HG03108 (cell line): ENCODE data around the gene FRMD4A.
"Not testable (repeated sequence)": the region's sequence is repeated elsewhere in the genome, so short reads cannot be mapped to it uniquely, and the experiment has no call there.

Experiments
- ATAC-seq: cut with Tn5 transposase; IDR thresholded peaks from one replicate; pipeline ENCODE4 v1.9.1; 2021; ENCODE audit warnings: moderate library complexity; ENCODE audit not compliant: unreplicated experiment

Gene FRMD4A

GRCh38 chr10:13960603-13961002 is 370.1 kb downstream of the FRMD4A start:
- no peak for ATAC-seq

GRCh38 chr10:13959443-13960359 is 371.0 kb downstream of the FRMD4A start:
- no peak for ATAC-seq

- no peak for ATAC-seq
Measured at GRCh38 chr10:13957856-13958255, 372.9 kb downstream of the FRMD4A start.

GRCh38 chr10:13956826-13957225 is 373.9 kb downstream of the FRMD4A start:
- no peak for ATAC-seq

- ATAC-seq, result no peak
Measured at GRCh38 chr10:13955409-13956068, 375.2 kb downstream of the FRMD4A start.

GRCh38 chr10:13954195-13954594 is 376.5 kb downstream of the FRMD4A start:
- ATAC-seq, result not testable (repeated sequence)

GRCh38 chr10:13953371-13953770 is 377.4 kb downstream of the FRMD4A start:
- ATAC-seq, result no peak

GRCh38 chr10:13950543-13950939 is 380.2 kb downstream of the FRMD4A start:
- no peak for ATAC-seq

GRCh38 chr10:13949844-13950542 is 380.7 kb downstream of the FRMD4A start:
- no peak for ATAC-seq

- no peak for ATAC-seq
Measured at GRCh38 chr10:13946209-13946460, 384.6 kb downstream of the FRMD4A start.

- no peak for ATAC-seq
Measured at GRCh38 chr10:13945390-13946208, 385.1 kb downstream of the FRMD4A start.

GRCh38 chr10:13944823-13945222 is 385.9 kb downstream of the FRMD4A start:
- no peak for ATAC-seq

- no peak for ATAC-seq
Measured at GRCh38 chr10:13943735-13944398, 386.9 kb downstream of the FRMD4A start.

GRCh38 chr10:13942035-13942434 is 388.7 kb downstream of the FRMD4A start:
- no peak for ATAC-seq

- no peak for ATAC-seq
Measured at GRCh38 chr10:13939391-13939790, 391.3 kb downstream of the FRMD4A start.

GRCh38 chr10:13938950-13939349 is 391.8 kb downstream of the FRMD4A start:
- ATAC-seq, result no peak

- ATAC-seq, result no peak
Measured at GRCh38 chr10:13936826-13937225, 393.9 kb downstream of the FRMD4A start.

GRCh38 chr10:13930120-13930519 is 400.6 kb downstream of the FRMD4A start:
- no peak for ATAC-seq

- no peak for ATAC-seq
Measured at GRCh38 chr10:13928451-13928850, 402.3 kb downstream of the FRMD4A start.

GRCh38 chr10:13925971-13926780 is 404.5 kb downstream of the FRMD4A start:
- ATAC-seq, result no peak
